Activated CD4-positive, alpha-beta T cell treated with anti-CD3 and anti-CD28 coated beads, Interleukin-2, Interleukin-4, amounts not matched to agents 100 ng/mL and 50 ng/mL, durations not matched to agents 16 hours and 8 hours (primary cell): ENCODE measurements around the gene GSG1.
"Not testable (repeated sequence)": the region's sequence is repeated elsewhere in the genome, so short reads cannot be mapped to it uniquely, and the experiment has no call there.

ENCODE experiments used
- DNase-seq: peaks from one replicate; pipeline ENCODE4 v3.0.0-alpha.2; 2020; ENCODE audit warnings: low spot score

Gene GSG1

GRCh38 chr12:13053617-13054016 lies 49.9 kb downstream of the GSG1 start:
- DNase-seq = not testable (repeated sequence)

DNA sequence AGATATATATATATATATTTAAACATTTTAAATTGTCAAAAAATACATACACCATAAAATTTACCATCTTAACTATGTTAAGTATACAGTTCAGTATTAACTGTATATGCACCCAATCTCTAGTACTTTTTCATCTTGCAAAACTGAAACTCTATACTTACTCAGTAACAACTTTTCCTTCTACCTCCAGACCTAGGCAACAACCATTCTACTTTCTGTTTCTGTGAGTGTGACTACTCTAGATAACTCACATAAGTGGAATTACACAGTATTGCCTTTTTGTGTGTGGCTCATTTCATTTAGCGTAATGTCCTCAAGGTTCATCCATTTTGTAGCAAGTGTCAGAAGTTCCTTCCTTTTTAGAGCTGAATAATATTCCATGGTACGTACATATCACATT lies 51.0 kb downstream of the GSG1 start:
- DNase-seq = peak; percentile 38

GRCh38 chr12:13049816-13050215 lies 53.7 kb downstream of the GSG1 start:
- no peak for DNase-seq

DNA sequence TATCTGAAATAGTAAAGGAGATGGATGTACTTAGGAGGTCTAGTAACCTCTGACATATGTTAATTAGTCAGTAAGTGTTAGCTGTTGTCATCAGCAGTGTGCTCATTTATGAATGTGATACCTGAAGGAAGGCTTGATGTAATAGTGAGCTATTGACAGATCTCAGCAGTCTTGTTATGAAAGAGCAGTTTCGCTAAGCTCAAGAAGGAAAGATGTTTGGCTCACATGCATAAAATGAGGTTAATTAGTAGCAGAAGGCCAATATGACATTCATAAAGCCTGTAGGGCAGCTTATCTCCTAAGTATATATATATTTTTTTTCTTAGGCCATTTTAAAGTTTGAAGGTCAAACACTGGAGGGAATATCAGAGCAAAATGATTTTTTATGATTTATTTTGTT lies 56.5 kb downstream of the GSG1 start:
- DNase-seq = peak; percentile 66

DNA sequence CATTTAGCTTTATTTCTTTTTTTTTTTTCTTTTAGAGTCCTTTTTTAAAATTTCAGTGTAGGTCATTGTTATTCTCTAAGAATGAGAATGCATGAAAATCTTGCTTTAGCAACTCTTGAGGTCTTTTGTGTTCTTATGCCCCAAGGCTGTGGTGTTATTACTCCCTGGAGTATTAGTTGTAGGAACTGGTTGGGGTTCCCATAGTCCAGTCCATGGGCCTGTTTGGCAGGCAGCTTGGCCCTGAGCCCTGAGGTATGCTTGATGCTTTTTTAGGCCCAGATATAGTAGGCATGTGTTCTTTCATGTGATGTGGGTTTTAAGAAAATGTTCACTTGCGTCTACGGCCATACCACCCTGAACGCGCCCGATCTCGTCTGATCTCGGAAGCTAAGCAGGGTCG lies 57.7 kb downstream of the GSG1 start:
- DNase-seq = no peak

GRCh38 chr12:13044906-13045299 lies 58.6 kb downstream of the GSG1 start:
- no peak for DNase-seq

- DNase-seq = peak; percentile 79
Measured at GRCh38 chr12:13044002-13044905, 59.2 kb downstream of the GSG1 start, which contains the start of gene FAM234B. TSS of gene FAM234B (plus strand) at chr12:13044381. CDS start at chr12:13044404, 23 bp downstream.

DNA sequence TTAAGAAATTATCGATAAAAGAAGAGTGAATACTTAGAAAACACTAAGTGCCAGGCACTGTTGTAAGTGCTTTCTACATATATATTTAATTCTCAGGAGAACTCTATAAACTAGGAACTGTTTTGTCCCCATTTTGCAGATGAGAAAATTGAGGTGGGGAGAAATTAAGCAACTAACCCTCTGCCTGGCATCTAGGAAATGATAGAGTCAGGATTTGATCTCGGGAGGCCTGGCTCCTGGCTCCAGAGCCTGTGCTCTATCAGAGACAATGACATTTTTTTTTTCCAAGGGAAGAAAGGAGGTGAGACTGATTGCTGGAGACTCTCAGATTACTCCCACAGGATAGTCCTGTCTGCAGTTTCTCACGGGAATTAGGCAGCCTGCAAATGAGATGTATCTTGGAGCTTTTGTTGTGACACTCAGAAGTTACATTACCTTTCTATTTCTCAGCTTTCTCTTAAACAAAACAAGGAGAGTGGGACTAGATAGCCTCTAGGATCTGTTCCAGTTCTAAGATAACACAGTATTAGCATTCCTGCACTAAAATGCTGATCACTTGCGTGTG lies 60.7 kb downstream of the GSG1 start:
- DNase-seq = no peak

GRCh38 chr12:13041224-13041623 lies 62.2 kb downstream of the GSG1 start:
- DNase-seq = no peak

DNA sequence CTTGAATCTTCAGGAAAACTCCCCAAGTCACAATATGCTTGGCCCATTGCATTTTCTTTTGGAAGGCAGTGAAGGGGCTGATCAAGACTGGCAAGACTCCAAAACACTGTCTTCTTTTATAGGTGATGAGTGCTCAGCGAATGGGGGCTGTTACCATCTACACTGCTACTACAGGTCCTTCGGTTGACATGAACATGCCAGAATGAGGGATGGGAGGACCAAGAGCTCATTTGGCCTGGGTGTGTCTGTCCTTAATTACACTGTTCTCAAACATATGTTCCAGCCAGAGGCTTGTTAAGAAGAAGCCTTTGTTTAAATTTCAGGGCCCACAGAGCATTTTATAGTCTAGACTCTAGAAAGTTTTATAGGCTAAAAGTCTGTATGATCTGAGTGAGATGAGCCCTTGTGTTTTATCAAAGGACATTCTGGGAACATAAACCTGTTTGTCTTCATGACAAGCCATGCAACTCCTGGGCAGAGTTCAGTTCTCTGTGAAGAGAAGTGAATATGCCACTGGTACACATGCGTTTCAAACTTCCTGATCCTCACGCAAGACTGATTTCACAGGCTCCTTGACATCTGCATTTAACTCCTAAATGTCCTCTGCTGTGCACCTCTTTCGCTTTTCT lies 64.0 kb downstream of the GSG1 start:
- no peak for DNase-seq

DNA sequence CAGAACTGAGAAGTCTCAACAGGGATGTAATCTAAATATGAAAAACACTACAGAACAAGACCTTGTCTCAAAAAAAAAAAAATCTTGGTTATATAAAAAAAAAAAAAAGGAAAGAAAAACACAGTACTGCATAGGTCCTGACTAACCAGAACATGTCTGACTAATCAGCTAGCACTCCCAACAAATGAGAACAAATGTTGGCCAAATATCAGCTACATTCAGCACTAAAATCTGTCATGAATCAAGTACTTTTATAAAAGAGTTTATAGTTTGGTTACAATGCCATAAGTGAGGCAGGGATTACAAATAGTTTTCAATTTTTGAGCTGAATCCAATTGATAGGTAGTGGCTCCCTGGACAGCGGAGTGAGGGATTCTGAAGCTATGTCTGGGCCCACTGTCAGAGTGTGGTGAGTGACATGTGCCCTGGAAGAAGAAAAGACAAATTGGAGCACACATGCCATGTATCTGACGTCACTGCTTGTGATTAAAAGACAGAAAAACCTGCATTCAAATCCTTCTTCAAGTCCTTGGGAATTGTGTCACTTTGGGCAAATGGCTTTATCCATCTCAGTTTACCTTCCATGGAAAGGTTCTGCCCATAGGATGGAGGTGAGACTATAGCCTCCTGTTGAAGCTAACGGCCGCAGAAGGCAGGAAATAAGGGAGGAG lies 64.8 kb downstream of the GSG1 start:
- DNase-seq = no peak

GRCh38 chr12:13036881-13037280 lies 66.6 kb downstream of the GSG1 start:
- no peak for DNase-seq

DNA sequence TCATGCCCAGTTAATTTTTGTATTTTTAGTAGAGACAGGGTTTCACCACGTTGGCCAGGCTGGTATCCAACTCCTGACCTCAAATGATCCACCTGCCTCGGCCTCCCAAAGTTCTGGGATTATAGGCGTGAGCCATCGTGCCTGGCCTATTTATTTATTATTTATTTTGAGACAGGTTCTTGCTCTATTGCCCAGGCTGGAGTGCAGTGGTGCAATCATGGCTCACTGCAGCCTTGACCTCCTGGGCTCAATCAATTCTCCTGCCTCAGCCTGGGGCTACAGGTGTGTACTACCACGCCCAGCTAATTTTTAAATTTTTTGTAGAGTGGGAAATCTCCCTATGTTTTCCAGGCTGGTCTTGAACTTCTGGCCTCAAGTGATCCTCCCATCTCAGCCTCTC lies 68.1 kb downstream of the GSG1 start:
- DNase-seq = not testable (repeated sequence)
